Neural cell (in vitro differentiated cells): Measurements from ENCODE around the gene FBXL2.
"Not testable (repeated sequence)": the region's sequence is repeated elsewhere in the genome, so short reads cannot be mapped to it uniquely, and the experiment has no call there.

Experiments used
- CTCF ChIP-seq: fragments of 450-650 bp; IDR thresholded peaks from 2 replicates; pipeline ENCODE4 v1.5.1; 2014; ENCODE audit warnings: antibody characterized with exemption, mild to moderate bottlenecking, moderate library complexity; ENCODE audit not compliant: poor library complexity, severe bottlenecking
- RAD21 ChIP-seq: fragments of 450-650 bp; conservative IDR thresholded peaks from 2 replicates; pipeline ENCODE4 v1.6.1; 2014; ENCODE audit warnings: antibody characterized with exemption, mild to moderate bottlenecking, moderate library complexity

- not testable (repeated sequence) for TF ChIP-seq CTCF, RAD21
Observed at GRCh38 chr3:33338936-33339465, 61.8 kb downstream of the FBXL2 start.
